GM12874 (cell line): ENCODE measurements around the gene TREX2.

Source experiments
- CTCF ChIP-seq: IDR thresholded peaks from 2 replicates; pipeline ENCODE4 v1.5.1; 2011; ENCODE audit warnings: low read depth, mild to moderate bottlenecking, control low read depth, low read length, moderate library complexity; ENCODE audit not compliant: insufficient read depth

TREX2 gene

GRCh38 chrX:153475271-153475670 is 29.4 kb upstream of the TREX2 start:
- no peak for TF ChIP-seq CTCF

GRCh38 chrX:153474718-153475117 is 28.9 kb upstream of the TREX2 start:
- TF ChIP-seq CTCF: no peak

- TF ChIP-seq CTCF: no peak
Measured at GRCh38 chrX:153474266-153474665, 28.4 kb upstream of the TREX2 start.

- TF ChIP-seq CTCF: no peak
Measured at GRCh38 chrX:153473126-153473525, 27.3 kb upstream of the TREX2 start.

- no peak for TF ChIP-seq CTCF
Measured at GRCh38 chrX:153471663-153472280, 25.9 kb upstream of the TREX2 start.

- TF ChIP-seq CTCF: peak; percentile 72
Measured at GRCh38 chrX:153470411-153471363, 24.8 kb upstream of the TREX2 start, which contains the start of gene HAUS7. TSS of gene HAUS7 (minus strand) at chrX:153470576. CDS start at chrX:153470557, 19 bp downstream.

GRCh38 chrX:153469811-153470410 is 24.1 kb upstream of the TREX2 start:
- peak; percentile 6; the same call in 1 of the 2 replicates for TF ChIP-seq CTCF
